ENCODE data around the gene PRKCA.
"Not testable (repeated sequence)": the region's sequence is repeated elsewhere in the genome, so short reads cannot be mapped to it uniquely, and the experiment has no call there.

Gene PRKCA

DNA sequence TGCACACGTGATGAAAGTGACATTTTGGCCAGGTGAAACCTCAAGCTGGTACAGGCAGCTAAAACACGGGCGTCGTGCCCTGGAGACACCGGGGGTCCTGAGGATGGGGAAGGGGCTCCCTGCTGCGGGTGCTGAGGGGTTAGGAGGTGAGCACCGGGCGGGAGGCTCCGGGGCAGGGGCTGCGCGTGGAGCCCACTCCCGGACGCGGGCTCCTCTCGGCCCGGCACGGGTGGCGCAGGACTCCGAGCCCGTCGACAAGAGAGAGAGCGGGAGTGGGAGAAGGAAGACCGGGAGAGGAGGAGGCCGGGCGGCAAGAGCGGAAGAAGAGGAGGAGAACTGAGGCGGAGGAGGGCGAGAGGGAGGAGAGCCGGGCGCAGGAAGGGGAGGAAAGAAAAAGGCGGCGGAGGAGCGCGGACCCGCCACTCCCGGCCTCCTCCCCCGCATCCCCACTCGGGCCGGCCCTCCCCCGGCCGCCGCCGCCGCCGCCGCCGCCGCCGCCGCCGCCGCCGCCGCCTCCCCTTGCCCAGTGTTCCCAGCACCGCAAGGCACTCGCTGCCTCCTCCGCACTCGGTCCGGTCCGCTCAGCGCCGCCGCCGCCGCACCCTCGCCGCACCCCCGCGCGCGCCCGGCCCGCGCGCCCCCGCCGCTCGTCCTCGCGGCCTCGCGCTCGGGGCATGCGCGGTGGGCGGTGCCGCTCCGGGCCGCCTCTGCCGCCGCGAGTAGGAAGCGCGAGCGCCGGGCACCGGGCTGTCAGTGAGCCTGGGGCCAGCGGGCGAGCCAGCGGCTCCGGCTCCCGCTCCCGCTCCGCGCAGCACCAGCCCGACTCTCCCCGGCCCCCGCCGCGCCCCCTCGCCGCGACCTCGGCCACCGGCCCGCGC lies at the start of gene PRKCA:
TSS of gene PRKCA (plus strand) at position 750 of the 878 bp plus-strand sequence.
- TF ChIP-seq, protein P1, sequence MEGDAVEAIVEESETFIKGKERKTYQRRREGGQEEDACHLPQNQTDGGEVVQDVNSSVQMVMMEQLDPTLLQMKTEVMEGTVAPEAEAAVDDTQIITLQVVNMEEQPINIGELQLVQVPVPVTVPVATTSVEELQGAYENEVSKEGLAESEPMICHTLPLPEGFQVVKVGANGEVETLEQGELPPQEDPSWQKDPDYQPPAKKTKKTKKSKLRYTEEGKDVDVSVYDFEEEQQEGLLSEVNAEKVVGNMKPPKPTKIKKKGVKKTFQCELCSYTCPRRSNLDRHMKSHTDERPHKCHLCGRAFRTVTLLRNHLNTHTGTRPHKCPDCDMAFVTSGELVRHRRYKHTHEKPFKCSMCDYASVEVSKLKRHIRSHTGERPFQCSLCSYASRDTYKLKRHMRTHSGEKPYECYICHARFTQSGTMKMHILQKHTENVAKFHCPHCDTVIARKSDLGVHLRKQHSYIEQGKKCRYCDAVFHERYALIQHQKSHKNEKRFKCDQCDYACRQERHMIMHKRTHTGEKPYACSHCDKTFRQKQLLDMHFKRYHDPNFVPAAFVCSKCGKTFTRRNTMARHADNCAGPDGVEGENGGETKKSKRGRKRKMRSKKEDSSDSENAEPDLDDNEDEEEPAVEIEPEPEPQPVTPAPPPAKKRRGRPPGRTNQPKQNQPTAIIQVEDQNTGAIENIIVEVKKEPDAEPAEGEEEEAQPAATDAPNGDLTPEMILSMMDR (IDR thresholded peaks at IDR 0.05), result no peak
- H3K9me3 ChIP-seq, result no peaks in the 10 kb centered on the region
- no peaks in the 10 kb centered on the region for H3K36me3 ChIP-seq
- peak within 1 kb of the TSS; percentile 52 to 62 for H3K4me3 ChIP-seq (ENCODE audit: low read depth in 1 of 2, low read length in 1 of 2)
- peaks cover 13 to 14% of the 10 kb centered on the region in 2 experiments for H3K4me1 ChIP-seq (ENCODE audit: control insufficient read depth in 1 of 2, insufficient read depth in 1 of 2, low read depth in 1 of 2, low read length in 1 of 2)
- H3K27ac ChIP-seq, result no peak within 1 kb of the TSS
- H3K27me3 ChIP-seq, result peaks cover 76% of the 10 kb centered on the region

DNA sequence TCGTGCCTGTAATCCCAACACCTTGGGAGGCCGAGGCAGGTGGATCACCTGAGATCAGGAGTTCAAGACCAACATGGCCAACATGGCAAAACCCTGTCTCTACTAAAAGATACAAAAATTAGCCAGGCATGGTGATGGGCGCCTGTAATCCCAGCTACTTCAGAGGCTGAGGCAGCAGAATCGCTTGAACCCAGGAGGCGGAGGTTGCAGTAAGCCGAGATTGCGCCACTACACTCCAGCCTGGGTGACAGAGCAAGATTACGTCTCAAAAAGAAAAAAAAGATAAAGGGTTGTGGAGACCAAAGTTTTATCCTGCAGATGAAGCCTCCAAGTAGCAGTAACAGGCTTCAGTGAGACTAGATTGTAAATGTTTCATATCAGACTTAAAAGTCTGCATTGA lies 49.0 kb upstream of the PRKCA start:
- H3K27ac ChIP-seq; H3K9me3 ChIP-seq; H3K4me1 ChIP-seq (ENCODE audit: control insufficient read depth in 1 of 2, insufficient read depth in 1 of 2, low read depth in 1 of 2, low read length in 1 of 2): not testable (repeated sequence)

DNA sequence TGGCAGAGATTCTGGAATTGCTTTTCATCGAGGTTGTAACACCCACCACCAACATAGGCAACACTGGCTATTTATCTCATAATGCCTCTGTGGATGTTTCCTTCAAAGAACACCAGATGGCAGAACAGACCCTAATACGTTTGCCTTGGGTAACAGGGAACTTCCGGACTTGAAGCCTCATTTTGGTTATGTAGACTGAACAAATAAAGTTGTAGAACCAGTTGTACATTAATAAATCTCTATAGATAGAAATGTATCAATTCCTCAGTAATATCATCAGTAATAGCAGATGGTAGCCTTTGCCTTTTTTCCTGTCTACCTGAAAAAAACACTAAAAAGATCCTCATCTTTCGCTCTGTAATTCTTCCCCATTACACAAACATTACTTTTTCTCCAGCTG lies 47.3 kb upstream of the PRKCA start:
- no peaks in the 10 kb centered on the region for H3K36me3 ChIP-seq
- peaks cover 14% of the 10 kb centered on the region for H3K27me3 ChIP-seq
- TF ChIP-seq, protein P1 (IDR thresholded peaks at IDR 0.05), result no peak
- H3K9me3 ChIP-seq, result no peaks in the 10 kb centered on the region
- no peaks in the 10 kb centered on the region for H3K4me1 ChIP-seq (ENCODE audit: control insufficient read depth in 1 of 2, insufficient read depth in 1 of 2, low read depth in 1 of 2, low read length in 1 of 2)
- H3K27ac ChIP-seq, result no peak overlapping the region
- H3K4me3 ChIP-seq (ENCODE audit: low read depth in 1 of 2, low read length in 1 of 2), result no peak overlapping the region

More for the DNA sequence above, 49.0 kb upstream of the PRKCA start:
- peaks cover 14% of the 10 kb centered on the region for H3K27me3 ChIP-seq
- H3K4me3 ChIP-seq (ENCODE audit: low read depth in 1 of 2, low read length in 1 of 2); H3K36me3 ChIP-seq: not testable (repeated sequence)

DNA sequence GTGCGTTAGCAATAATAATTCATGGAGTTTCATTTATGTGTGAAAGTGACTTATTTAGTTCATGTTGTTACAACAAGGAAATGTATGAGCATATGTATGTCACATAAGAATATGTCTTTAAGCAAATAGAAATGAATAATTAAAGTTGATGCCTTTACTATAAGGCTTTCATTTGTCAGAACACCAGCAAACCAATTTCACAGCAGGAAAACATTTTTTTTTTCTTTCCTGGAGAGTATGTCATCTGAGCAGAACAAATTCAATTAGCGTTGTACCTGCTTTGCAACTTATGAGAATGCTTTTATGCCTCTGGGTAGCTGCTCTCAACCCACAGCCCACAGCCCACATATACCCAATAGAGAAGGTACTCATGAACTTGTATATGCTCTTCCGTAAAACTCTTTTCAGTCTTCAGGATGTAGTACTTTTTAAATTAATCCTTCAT lies 46.9 kb upstream of the PRKCA start:
- no peaks in the 10 kb centered on the region for H3K4me1 ChIP-seq (ENCODE audit: control insufficient read depth in 1 of 2, insufficient read depth in 1 of 2, low read depth in 1 of 2, low read length in 1 of 2)
- TF ChIP-seq, protein P1 (IDR thresholded peaks at IDR 0.05), result no peak
- H3K27me3 ChIP-seq, result peaks cover 14% of the 10 kb centered on the region
- no peaks in the 10 kb centered on the region for H3K9me3 ChIP-seq
- no peak overlapping the region for H3K4me3 ChIP-seq (ENCODE audit: low read depth in 1 of 2, low read length in 1 of 2)
- no peak overlapping the region for H3K27ac ChIP-seq
- no peaks in the 10 kb centered on the region for H3K36me3 ChIP-seq

DNA sequence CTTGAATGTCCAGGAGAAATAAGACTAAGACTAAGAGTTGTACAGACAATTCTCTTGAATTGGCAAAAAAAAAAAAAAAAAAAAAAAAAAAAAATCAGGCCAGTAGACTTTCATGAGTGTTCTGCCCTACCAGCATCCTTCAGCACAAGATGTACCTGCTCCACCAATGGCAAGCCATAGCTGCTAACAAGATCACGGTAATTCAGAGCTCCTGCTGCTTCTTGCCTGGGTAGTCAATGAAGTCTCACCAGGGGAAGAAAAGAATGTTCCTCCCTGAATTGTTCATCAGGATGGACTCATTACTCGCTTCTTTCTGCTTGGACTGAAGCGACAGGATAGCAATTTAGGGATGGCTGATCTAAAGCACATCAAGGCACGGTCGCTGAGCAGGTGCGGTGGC lies 42.1 kb upstream of the PRKCA start:
- H3K27ac ChIP-seq, result no peak overlapping the region
- no peaks in the 10 kb centered on the region for H3K9me3 ChIP-seq
- peaks cover 15% of the 10 kb centered on the region for H3K27me3 ChIP-seq
- H3K36me3 ChIP-seq, result no peaks in the 10 kb centered on the region
- TF ChIP-seq, protein P1 (IDR thresholded peaks at IDR 0.05), result no peak
- H3K4me3 ChIP-seq (ENCODE audit: low read depth in 1 of 2, low read length in 1 of 2), result no peak overlapping the region
- no peaks in the 10 kb centered on the region for H3K4me1 ChIP-seq (ENCODE audit: control insufficient read depth in 1 of 2, insufficient read depth in 1 of 2, low read depth in 1 of 2, low read length in 1 of 2)

DNA sequence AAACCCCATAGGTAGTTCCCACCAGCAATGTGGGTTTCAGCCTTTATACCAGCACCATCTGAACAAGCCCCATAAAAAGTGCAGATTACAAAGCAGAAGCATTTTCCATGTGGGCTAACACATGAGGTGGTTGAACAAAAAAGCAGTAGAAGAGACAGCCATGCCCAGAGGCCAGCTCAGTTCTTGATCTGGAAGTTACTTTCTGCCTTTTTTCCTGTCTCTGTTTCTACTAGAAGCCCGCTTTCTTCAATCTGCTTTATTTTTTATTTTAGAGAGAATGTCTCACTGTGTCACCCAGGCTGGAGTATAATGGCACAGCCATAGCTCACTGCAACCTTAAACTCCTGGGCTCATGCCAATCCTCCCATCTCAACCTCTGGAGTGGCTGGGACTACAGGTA lies 41.7 kb upstream of the PRKCA start:
- H3K4me1 ChIP-seq (ENCODE audit: control insufficient read depth in 1 of 2, insufficient read depth in 1 of 2, low read depth in 1 of 2, low read length in 1 of 2), result no peaks in the 10 kb centered on the region
- TF ChIP-seq, protein P1 (IDR thresholded peaks at IDR 0.05), result no peak
- H3K27me3 ChIP-seq, result peaks cover 15% of the 10 kb centered on the region

More for the DNA sequence above, 41.7 kb upstream of the PRKCA start:
- H3K36me3 ChIP-seq, result no peaks in the 10 kb centered on the region
- no peak overlapping the region for H3K27ac ChIP-seq
- no peak overlapping the region for H3K4me3 ChIP-seq (ENCODE audit: low read depth in 1 of 2, low read length in 1 of 2)
- H3K9me3 ChIP-seq, result no peaks in the 10 kb centered on the region

All from neutrophil (primary cell).